ENCODE results near the gene ELL2.

The ELL2 gene

GRCh38 chr5:95976606-95977005 is 15.0 kb upstream of the ELL2 start:
- no peak for DNase-seq

- DNase-seq: no peak
Observed at GRCh38 chr5:95975703-95976102, 14.1 kb upstream of the ELL2 start.

GRCh38 chr5:95973793-95974325 is 12.2 kb upstream of the ELL2 start:
- DNase-seq: peak; percentile 57

GRCh38 chr5:95972196-95972595 is 10.5 kb upstream of the ELL2 start:
- no peak for DNase-seq

GRCh38 chr5:95970359-95970704 is 8.7 kb upstream of the ELL2 start:
- no peak for DNase-seq

GRCh38 chr5:95969651-95970358 is 8.2 kb upstream of the ELL2 start:
- no peak for DNase-seq

- DNase-seq: no peak
Observed at GRCh38 chr5:95969055-95969454, 7.4 kb upstream of the ELL2 start.

- DNase-seq: no peak
Observed at GRCh38 chr5:95967236-95967635, 5.6 kb upstream of the ELL2 start.

GRCh38 chr5:95966005-95966404 is 4.4 kb upstream of the ELL2 start:
- no peak for DNase-seq

- DNase-seq: peak; percentile 41
Observed at GRCh38 chr5:95963650-95964410, 2.2 kb upstream of the ELL2 start.

GRCh38 chr5:95962785-95963184 is 1.1 kb upstream of the ELL2 start:
- DNase-seq: peak; percentile 46

- no peak for DNase-seq
Observed at GRCh38 chr5:95962475-95962773, 773 bp upstream of the ELL2 start.

GRCh38 chr5:95960667-95961616 is 709 bp downstream of the ELL2 start:
- DNase-seq: peak; percentile 79

GRCh38 chr5:95959888-95960666 is 1.6 kb downstream of the ELL2 start:
- peak; percentile 34 for DNase-seq

GRCh38 chr5:95959051-95959887 is 2.4 kb downstream of the ELL2 start:
- no peak for DNase-seq

- peak; percentile 53 for DNase-seq
Observed at GRCh38 chr5:95958310-95959014, 3.2 kb downstream of the ELL2 start.

GRCh38 chr5:95957561-95958203 is 4.0 kb downstream of the ELL2 start:
- DNase-seq: no peak

GRCh38 chr5:95956900-95957293 is 4.8 kb downstream of the ELL2 start:
- DNase-seq: no peak

- peak; percentile 56 for DNase-seq
Observed at GRCh38 chr5:95956021-95956899, 5.4 kb downstream of the ELL2 start.
